ENCODE results near the gene MLLT3. TPM values are rescaled to one million over a fixed set of nuclear protein-coding genes. Genes with fewer than 3 reads are reported as not detected.
A peak's percentile ranks its signal among the peaks of the same experiment; 100 is the strongest.
"Not testable (repeated sequence)": the region's sequence is repeated elsewhere in the genome, so short reads cannot be mapped to it uniquely, and the experiment has no call there.

Gene MLLT3
- total RNA-seq, 1 experiment from 2014 or later = 31.3 TPM

DNA sequence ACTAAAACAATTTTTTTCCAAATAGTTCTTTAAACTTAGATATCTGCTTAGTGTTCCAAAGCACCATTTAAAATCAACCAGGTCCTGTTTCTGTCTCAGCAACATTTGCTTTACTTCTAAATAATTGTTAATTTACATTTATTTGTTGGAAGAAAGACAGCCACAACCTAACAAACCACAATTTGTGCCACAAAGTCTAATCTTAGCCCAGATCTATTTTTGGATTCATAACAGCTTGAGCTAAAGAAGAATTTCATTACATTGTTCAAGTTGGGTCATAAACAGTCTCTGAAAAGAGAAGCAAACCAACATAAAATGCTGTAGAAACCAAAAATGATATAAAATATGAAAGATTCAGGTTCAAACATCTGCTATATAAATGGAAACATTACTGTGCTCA is 24.4 kb downstream of the MLLT3 start:
- no peak for DNase-seq (ENCODE audit: low read depth)

DNA sequence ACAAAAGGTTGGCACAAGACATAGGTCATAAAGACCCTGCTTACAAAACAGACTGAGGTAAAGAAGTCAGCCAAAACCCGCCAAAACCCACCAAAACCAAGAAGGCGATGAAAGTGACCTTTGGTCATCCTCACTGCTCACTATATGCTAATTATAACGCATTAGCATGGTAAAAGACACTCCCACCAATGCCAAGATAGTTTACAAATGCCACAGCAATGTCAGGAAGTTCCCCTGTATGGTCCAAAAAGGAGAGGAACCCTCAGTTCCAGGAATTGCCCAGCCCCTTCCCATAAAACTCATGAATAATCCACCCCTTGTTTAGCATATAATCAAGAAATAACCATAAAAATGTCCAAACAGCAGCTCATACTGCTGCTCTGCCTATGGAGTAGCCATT is 27.7 kb downstream of the MLLT3 start:
- no peak for DNase-seq (ENCODE audit: low read depth)

DNA sequence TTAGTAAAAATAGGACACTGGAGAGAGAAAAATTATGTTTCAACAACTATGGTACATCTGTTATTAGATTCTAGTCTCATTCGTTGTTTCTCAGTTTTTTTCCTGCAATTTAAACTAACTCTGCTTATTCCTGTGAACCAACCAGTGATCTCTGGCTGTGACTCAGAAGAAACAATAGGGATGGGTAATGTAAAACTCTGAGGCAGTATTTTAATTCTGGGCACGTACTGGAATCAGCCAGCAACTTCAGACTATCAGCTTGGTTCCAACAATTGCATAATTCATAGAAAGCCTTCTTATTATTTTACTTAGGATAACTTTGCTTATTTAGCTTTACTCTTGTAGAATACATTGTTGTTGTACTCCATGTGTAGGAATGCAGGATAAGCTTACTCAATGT is 28.8 kb downstream of the MLLT3 start:
- peak; percentile 77 for DNase-seq (ENCODE audit: low read depth)

DNA sequence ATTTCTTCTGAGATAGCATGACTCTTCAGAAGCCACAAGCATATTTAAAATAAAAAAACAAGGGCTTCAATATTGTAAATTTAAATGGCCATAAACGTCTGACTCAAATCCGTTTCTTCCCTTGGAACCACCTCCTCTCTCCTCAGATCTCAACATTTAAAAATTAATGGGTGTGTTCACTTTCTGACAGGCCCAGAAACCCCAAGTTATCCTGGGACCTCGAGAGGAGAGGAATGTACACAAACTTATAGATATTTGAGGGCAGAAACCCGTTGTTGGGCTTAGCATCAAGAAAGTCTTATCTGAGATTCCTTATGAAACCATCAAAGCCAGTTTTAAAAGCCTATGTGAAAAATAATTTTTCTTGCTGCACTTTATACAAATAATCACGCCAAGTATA is 29.2 kb downstream of the MLLT3 start:
- no peak for DNase-seq (ENCODE audit: low read depth)

DNA sequence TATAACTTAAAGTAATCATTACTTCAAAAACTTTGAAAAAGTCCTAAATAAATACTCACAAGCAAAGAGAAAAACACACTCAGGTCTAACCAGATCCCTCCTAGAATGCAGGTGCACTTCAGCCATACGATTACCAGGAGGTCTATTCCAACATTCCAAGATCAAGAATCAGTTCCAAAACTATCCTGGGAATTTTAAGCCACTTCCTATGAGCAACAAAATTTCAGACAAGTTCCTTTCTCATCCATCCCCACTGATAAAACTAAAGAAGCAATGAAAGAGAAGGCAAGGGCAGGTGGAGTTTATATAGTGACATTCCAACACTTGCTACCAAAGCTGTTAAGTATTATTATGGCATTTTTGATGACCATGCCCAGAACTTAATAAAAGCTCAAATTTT is 29.6 kb downstream of the MLLT3 start:
- peak; percentile 53 for DNase-seq (ENCODE audit: low read depth)

DNA sequence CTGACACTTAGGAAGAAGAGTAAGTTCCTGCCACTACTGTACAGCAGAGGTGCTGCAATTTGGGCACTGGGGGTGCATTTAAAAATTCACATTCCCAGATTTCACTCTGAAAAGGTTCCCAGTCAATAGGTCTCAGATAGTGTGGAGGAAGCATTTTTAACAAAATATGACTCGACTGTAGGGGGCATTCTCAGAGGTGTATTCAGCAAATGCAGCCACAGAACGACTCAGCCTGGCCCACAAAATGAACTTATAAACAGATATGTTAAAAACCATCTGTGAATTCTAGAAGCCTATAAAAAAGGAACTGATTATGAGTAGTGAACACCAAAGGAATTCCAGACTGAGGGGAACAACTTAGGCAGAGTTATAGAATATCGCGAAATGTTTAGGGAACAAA is 31.1 kb downstream of the MLLT3 start:
- DNase-seq (ENCODE audit: low read depth) = peak; percentile 35

DNA sequence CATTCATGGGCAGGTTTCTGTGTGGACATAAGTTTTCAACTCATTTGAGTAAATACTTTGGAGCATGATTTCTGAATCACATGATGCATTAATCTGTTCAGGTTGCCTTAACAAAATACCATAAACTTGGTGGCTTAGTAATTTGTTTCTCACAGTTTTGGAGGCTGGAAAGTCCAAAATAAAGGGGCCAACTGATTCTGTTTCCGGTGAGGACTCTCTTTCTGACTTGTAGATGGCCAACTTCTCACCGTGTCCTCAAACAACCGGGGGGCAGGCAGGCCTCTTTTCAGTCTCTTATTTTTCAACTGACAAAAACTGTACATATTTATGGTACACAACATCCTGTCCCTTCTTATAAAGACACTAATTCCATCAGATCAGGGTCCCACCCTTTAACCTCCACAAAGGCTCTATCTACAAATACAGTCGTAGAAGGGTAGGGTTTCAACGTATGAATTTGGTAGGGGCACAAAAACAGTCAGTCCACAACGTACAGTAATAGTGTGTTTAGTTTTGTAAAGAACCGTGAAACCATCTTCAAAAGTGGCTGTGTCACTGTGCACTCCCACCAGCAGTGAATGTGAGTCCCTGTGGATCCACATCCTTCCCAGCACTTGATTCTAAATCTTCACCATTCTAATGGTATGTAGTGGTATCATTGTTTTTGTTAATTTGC is 37.2 kb downstream of the MLLT3 start:
- no peak for DNase-seq (ENCODE audit: low read depth)

DNA sequence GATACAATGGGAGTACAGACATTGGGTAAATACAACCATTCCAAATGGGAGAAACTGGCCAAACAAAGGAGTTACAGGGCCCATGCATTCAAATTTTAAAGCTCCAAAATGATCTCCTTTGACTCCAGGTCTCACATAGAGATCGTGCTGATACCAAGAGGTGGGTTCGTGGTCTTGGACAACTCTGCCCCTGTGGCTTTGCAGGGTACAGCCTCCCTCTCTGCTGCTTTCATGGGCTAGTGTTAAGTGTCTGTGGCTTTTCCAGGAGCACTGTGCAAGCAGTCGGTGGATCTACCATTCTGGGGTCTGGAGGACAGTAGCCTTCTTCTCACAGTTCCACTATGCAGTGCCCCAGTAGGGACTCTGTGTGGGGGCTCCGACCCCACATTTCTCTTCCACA is 39.2 kb downstream of the MLLT3 start:
- not testable (repeated sequence) for DNase-seq (ENCODE audit: low read depth)

DNA sequence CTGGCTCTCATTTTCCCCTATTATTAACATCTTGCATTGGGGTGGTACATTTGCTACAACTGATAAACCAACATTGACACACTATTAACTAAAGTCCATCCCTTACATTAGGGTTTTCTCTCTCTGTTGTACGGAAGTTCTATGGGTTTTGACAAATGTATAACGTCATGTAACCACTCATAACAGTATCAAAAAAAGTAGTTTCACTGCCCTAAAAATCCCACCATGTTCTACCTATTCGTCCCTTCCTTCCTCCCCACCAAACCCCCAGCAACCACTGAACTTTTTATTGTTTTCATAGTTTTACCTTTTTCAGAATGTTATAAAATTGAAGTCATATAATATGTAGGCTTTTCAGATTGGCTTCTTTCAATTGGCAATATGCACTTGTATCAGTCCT is 40.1 kb downstream of the MLLT3 start:
- DNase-seq (ENCODE audit: low read depth) = no peak

DNA sequence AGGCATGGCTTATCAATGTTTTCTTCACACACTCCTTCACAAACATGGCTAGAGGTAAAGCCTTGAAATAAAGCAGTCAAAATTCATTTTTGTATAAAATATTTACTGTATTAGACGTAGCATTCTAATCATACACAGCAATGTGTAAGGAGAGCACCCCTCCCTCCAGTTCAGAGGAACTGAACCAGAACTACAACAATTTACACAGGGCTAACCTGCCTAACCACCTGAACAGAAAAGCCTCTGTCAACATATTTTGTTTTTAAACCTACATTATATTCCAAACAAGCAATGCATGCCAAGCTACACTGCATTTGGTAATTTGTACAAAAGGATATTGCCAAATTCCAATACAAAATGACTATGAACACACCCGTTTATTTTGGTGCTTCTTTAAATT is 41.6 kb downstream of the MLLT3 start:
- no peak for DNase-seq (ENCODE audit: low read depth)

DNA sequence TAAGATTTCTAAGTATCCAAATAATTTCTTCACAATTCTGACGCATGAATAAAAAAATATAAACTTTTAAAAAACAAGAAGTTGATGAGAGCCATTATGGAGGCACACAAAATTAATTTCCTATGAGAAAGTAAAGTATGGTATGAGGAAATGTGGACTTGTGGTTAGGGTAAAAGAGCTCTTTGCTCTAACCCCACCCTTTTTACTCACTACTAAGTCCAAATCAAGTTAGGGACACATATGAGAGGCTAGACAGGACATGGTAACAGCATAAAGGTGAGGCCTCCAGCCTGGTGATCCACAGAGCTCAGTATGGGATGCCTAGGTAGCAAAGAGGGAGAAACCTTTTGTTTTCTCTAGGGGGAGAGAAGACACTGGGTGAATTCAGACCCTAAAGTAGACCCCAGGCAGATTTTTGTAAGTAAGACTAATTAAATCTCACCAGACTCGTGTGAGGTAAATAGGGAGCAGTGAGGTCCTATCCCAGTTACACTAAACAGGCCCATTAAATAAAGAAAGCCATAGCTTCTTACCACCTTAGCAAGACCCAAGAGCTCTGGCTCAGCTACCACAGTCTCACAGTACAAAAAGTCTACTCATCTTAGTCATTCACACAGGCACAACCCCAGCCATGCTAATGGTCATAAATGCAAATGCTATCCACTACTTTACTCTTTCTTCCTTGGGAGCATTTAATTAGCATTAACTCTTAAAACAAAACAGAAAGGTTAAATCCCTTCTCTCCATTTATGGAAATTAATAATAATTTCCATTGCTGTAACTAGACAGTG is 42.6 kb downstream of the MLLT3 start:
- no peak for DNase-seq (ENCODE audit: low read depth)

DNA sequence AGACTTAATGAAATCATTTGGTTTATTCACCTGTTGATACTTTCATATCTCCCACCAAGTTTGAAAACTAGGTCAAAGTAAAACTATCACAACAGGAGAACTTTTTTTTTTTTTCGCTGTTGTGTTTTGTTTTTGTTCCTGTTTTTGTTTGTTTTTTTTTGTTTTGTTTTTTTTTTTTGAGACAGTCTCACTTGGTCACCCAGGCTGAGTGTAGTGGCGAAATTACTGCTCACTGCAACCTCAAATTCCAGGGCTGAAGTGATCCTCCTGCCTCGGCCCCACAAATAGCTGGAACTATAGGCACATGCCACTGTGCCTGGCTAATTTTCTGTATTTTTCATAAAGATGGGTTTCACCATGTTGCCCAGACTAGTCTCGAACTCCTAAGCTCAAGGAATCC is 49.3 kb downstream of the MLLT3 start:
- DNase-seq (ENCODE audit: low read depth) = no peak

DNA sequence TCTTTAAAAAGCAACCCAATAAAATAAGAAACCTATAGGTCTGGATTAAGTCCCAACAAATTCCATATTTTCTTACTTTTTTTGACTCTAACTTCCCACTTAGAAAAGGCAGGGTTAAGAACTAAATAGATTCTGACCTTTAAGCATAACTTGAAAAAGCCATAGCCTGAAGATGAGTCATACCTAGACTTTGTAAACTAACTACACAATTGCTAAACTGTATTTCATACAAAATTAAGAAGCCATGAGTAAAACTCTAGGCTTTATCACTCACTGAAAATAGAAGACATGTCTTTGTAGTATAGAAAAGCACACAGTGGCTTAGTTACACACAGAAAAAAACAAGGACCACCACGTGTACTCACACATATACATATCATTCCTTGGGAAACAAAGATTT is 51.5 kb downstream of the MLLT3 start:
- peak; percentile 56 for DNase-seq (ENCODE audit: low read depth)

DNA sequence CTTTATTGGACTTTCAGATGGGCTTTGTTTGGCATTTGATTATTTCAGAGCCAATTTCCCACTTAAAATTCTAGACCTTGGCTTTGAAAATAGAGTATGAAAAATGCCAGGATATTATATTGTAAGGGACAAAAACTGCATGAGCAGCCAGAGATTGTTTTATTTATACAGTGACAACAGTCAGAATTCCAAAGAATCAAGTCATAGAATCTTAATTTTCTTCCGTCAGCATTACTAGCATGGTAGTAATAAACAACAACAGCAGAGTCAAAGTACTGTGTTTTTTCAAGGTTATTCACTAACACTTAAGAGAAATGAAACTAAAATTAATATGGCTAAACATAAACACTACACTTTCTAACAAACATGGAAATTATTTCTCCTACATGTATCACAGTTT is 52.2 kb downstream of the MLLT3 start:
- peak; percentile 58 for DNase-seq (ENCODE audit: low read depth)

DNA sequence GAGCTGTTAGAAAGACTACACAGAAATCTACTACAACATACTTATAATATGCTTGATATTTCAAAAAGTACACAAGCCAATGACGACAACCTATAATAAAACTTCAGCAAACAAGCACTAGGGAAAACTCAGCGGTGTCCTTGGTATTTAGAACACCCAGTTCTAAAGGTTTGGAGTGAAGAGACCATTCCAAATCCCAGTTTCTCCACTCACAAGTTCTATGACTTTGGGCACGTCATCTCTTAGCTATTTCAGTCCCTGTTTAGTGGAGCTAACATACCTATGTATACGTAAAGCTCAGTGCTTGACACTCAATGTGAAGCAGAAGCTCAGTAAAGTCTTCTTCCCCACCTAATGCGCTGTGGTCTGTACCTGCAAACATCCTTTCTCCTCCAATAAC is 52.8 kb downstream of the MLLT3 start:
- DNase-seq (ENCODE audit: low read depth) = no peak

DNA sequence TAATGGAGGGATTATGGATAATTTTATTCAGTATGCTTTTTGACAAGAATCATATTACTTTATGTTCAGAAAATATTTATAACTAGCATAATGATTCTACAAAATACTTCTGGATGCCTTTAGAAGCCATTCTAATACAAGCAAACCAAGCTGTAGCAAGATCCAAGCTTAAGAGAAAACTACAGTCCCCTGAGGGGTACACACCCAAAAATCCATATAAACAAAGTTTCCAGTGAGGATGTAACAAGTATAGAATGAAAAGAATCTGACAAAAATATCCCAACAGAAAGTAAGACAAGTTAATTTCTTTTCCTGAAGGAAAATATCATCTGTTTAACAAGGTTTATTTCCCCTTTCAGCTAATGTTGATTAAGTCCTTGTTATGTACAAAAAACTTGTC is 53.9 kb downstream of the MLLT3 start:
- DNase-seq (ENCODE audit: low read depth) = no peak

DNA sequence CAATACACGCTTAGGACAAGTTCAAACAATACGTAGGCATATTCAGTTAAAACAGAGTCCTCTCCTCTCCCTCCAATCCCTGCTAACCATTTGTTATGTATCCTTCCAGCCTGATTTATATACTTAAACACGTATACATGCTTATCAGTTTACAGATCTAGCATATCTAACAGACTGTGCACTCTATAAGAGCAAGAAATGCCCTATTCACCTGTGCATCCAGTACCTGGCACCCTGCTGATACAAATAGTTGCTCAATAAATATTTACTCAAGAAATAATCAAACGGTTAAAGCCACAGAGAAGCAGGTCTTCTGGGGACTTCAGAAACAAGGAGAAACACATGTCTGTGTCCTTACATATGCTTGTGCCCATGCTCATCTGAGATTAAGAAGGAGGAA is 55.9 kb downstream of the MLLT3 start:
- no peak for DNase-seq (ENCODE audit: low read depth)

DNA sequence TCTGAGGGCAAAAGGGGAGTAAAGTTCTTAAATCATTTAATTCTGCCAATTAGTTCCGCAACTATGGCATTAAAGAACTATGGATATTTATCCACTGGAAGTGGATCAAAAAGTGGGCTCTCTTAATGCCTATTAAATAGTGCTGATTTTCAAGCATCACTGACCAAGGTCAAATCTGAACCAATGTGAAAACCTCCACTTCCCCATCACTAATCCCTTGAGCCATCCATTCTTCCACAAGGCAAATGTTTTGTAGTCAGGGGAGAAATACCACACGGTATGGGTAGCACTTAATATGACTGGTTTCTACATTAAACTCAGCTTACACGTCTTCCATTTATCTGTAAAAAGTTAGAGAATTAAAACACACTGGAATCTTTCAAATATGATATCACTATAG is 57.6 kb downstream of the MLLT3 start:
- no peak for DNase-seq (ENCODE audit: low read depth)

DNA sequence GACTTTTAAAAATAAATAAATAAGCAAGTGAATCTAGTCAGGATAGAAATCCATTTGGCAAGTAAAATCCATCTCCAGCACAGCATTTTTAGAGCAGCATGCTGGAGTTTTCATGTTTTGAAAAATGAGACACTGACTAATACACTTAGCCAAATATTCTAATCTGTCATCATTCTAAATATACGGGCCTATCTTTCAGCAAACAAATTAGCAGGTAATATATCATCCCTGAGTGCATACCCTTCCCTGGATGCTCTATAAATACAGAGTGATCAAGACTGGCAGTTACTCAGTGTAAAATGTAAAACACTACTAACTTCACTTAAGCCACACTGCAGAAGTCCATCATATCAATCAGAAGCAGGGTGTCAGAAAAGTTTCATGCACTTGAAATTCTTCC is 58.4 kb downstream of the MLLT3 start:
- DNase-seq (ENCODE audit: low read depth) = no peak

DNA sequence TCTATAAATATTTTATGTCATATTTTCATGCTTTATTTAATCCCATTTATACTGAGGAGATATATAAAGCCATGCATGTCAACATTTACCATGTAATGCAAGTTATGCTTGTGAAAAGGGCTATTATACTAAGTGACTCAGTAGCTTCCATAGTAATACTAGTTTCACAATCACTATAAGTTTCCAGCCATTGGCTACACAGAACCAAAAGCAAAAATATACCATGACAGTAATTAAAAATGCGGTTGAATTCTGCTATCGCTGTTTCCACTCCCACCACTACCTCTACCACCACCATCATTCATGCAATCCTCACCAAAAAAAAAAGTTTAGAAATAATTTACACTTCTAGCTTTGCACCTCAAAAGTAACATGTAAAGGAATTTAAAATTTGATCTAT is 60.2 kb downstream of the MLLT3 start:
- no peak for DNase-seq (ENCODE audit: low read depth)

DNA sequence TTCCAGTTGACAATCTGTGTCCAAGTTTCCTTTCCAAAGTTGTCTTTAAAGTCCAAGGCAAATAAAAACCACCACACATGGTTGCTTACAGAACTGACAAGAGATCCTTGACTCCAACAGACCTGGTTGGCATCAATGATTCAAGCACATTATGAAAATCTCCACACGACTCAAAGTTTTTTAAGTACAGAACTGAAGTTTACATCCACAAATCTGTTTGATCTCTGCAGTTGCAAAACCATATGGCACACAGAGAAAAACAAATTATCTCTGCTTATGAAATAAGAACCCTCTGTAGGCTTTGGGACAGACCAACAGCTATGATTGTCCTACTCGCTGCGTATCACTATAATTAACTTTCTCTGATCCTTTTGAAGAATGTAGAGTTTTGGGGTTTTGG is 60.8 kb downstream of the MLLT3 start:
- no peak for DNase-seq (ENCODE audit: low read depth)

DNA sequence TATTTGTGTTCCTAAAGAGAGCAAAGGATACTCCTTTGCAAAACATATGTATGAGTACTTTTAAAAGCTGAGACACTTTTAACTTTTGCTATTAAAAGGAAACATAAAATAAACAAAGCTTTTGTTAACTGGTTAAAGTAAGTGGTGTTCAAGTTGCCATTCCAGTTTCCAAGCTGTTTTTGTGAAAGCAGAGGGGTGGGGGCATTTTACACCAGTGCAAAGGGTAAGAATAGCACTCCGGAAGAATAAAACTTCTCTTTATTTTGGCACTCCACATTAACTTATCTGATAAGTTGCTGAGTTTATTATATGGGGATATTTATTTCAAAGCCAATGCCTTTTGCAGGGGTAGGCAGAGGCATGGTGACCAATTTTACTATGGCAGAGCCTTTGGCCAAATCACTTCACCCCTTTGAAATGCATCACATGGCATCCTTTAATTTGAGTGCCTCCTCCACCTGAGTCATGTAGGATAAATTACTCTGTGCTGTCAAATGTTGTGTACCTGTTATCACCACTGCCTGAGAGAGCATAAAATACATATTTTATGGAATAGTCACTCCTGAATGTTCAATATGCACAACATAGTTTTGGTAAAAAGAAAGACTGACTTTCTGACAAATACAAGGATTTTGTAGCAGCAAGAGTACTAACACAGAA is 62.9 kb downstream of the MLLT3 start:
- DNase-seq (ENCODE audit: low read depth) = no peak

DNA sequence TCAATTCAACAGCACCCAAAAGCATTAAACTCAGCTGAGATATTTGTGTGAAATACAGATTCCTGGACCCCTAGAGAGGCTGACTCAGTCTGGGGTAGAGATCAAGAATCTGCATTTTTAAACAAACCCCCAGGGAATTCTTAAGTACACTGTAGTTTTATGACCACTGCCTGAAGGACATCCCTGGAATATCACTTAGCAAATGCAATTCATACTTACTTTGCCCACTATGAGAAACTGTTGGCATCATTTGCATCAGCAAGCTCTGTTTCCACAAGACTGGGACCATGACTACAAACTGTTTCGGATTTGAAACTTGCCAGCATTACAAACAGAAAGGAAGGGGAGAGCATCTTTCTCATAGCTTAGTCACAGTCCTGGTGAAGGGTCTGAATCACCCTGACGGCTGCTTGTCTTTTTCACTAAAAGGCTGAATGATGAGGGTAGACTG is 63.7 kb downstream of the MLLT3 start:
- peak; percentile 96 for DNase-seq (ENCODE audit: low read depth)

Measured in LHCN-M2 (cell line).